IPS DF 4.7 (cell line): ENCODE measurements around the gene PLEKHH1.
"Not testable (repeated sequence)": the region's sequence is repeated elsewhere in the genome, so short reads cannot be mapped to it uniquely, and the experiment has no call there.

Source experiments
- DNase-seq: peaks from one replicate; pipeline ENCODE4 v3.0.0-alpha.2; 2013; ENCODE audit warnings: low spot score; ENCODE audit errors: extremely low read depth

Gene PLEKHH1

DNA sequence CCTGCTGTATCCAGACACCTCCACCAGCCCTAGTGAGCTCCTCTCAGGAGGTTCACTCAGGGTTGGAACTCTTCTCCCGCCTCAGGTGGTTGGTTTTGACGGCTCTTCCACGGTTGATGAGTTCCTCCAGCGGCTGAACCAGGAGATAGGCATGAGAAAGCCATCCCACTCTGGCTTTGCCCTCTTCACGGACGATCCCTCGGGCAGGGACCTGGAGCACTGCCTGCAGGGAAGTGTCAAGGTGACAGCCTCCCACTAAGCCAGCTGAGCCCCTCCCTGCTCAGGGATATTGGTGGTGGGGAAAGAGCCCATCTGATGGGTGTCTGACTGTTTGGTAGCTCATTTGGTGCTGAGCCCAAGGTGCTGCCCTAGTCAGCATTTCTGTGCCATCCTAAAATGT, 46.5 kb downstream of the PLEKHH1 start:
- DNase-seq = no peak

- no peak for DNase-seq
These were observed 47.5 kb downstream of the PLEKHH1 start for GRCh38 chr14:67580336-67581171.

DNA sequence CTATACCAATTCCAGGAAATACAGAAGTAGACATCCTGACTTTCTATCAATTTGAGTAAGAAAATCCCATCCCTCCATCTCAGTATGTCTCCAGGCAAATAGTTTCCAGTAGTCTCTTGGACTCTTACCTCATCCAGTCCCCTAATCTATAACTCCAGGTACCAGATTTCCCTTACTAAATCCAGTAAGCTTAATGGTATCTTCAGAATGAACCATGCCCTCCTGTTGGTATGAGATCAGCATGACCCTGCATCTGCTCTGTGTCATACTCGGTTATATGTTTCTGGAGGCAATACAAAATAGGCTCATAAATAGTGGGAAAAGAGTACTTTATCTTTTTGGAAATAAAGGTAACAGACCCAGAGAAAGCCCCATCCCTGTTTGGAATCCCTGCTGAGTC, 48.6 kb downstream of the PLEKHH1 start:
- DNase-seq = no peak

- no peak for DNase-seq
These were observed 49.0 kb downstream of the PLEKHH1 start for GRCh38 chr14:67582061-67582460.

GRCh38 chr14:67583711-67584644, 50.9 kb downstream of the PLEKHH1 start:
- DNase-seq = no peak

- no peak for DNase-seq
These were observed 51.9 kb downstream of the PLEKHH1 start for GRCh38 chr14:67584978-67585377.

- DNase-seq = no peak
These were observed 53.3 kb downstream of the PLEKHH1 start for GRCh38 chr14:67586369-67586768.

DNA sequence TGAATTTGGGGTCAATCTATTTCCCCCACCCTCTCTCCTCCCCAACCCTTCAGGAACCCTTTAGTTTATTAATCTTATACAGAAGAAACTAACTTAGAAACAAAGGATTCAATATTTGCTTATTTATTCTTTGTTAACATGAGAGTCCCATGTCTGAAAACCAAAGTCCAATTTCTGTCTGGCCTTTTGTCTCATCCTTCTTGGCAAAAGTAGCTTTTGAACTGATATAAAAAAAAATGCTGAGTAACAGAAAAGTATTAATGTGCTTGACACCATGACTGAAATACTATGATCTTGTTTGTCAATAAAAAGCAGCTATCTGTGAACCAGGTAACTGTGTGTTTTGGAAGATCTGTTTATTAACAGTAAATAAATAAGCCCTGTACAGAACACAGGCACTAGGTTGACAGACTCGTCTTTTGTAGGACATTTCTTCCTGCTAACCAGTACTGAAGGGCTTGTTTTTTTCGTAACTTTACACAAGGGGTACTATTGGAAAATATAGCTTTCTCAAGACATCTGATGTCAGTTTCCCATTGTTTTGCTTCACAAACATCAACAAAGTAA, 56.2 kb downstream of the PLEKHH1 start:
- DNase-seq = no peak

GRCh38 chr14:67593650-67594049, 60.6 kb downstream of the PLEKHH1 start:
- not testable (repeated sequence) for DNase-seq

DNA sequence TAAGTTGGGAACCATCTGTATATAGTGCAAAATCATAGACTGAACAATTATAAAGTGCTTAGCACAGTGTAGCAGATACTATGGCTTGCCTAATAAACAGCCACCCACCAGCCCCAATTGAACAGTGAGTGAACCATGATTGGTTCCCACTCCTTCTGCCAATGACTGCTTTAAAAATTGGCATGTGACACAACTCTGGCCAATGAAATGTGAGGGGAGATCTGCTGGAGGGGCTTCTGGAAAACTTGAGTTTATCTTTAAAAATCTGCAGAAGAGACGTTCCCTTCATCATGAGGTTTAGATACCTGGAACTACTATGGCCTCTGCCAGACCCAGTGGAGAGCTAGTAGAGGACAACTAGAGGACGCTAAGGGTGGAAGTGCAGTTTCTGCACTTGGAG, 62.3 kb downstream of the PLEKHH1 start:
- DNase-seq = no peak

- peak; percentile 44 for DNase-seq
These were observed 66.8 kb downstream of the PLEKHH1 start, which contains the start of gene PIGH for GRCh38 chr14:67599698-67600561. TSS of gene PIGH (minus strand) at chr14:67600268. CDS start at chr14:67600203, 65 bp downstream.

GRCh38 chr14:67600562-67600974, 67.5 kb downstream of the PLEKHH1 start:
- not testable (repeated sequence) for DNase-seq

DNA sequence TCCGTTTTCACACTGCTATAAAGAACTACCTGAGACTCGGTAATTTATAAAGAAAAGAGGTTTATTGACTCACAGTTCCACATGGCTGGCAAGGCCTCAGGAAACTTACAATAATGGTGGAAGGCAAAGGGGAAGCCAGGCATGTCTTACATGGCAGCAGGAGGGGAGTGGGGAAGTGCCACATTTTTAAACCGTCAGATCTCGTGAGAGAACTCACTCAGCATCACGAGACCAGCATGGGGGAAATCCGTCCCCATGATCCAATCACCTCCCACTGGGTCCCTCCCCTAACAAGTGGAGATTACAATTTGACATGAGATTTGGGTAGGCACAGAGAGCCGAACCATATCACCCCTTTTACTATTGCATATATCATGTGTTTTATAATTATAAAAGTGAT, 69.0 kb downstream of the PLEKHH1 start:
- DNase-seq = no peak

DNA sequence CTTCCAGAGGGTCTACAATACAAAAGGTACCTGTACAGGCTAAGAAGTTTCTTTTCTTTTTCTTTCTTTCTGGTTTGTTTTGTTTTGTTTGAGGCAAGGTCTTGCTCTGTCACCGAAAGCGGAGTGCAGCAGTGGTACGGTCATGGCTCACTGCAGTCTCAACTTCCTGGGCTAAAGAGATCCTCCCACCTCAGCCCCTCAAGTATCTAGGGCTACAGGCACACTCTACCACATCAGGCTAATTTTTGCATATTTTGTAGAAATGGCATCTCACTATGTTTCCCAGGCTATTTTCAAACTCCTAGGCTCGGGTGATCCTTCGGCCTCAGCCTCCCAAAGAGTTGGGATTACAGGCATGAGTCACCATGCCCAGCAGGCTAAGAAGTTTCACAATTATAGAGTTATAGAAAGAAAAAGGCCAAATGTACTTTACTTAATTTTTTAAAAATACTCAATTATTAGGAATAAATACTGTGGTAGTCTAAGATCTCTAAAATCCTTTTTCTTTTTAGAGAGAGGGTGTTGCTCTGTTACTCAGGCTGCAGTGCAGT, 70.0 kb downstream of the PLEKHH1 start:
- no peak for DNase-seq

GRCh38 chr14:67607646-67608045, 74.6 kb downstream of the PLEKHH1 start:
- DNase-seq = no peak

DNA sequence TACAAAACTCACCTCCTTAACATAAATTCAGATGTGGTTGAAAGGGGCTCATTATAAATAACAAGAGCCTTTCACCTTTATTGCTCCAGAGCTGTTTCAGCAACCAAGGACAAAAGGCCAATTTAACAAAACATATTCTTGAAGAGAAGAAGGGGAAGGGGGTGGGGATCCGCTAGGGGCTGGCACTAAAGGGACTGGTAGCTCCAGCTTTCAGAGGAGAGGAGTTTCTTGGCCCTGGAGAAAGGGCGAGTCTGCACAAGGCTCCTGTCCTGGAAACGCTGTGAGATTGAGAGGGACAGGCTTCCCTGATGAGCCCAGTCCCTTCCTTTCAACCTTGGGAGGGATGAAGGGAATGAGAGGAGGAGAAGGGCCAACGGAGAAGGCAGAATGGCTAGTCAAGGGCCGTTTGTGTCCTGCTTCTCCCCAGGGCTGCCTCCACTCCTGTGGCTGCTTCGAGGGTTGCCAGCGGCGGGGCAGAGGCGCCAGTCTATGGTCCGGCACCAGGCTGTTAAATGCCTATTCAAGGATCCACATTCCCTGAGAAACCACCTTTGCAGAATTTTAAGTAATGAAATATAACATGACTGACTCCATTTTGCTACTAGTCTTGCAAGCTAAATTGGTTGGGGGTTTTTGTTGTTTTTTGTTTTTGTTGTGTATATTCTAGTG, 76.7 kb downstream of the PLEKHH1 start:
- DNase-seq = no peak

DNA sequence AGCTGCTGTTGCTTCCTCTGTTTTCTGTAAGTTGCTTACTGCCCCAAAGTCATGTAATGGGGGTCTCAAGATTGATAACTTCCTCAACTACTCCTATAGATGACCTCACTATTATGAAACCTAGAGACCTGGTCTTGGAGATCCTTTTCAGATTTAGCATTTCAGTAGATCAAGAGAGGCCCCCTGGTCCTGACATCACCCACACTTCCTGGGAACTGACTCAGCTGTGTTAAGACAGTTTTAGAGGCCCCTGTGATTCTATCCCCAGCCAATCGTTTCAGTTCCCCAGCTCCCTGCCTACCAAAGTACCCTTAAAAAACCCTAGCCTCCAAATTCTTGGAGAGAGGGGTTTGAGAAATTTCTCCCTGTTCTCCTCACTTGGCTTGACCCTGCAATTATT, 77.4 kb downstream of the PLEKHH1 start:
- DNase-seq = no peak

GRCh38 chr14:67618617-67619063, 85.5 kb downstream of the PLEKHH1 start:
- no peak for DNase-seq

GRCh38 chr14:67619446-67620216, 86.5 kb downstream of the PLEKHH1 start, which contains the start of gene ARG2:
TSS of gene ARG2 (plus strand) at chr14:67619920. CDS start at chr14:67619978, 58 bp downstream.
- DNase-seq = peak; percentile 64
